Stimulated activated CD8-positive, alpha-beta memory T cell treated with anti-CD3 and anti-CD28 coated beads, Interleukin-12 subunit alpha, Interleukin-12 subunit beta, amount 100 ng/mL, for 1 hour (primary cell): ENCODE results near the gene LYPLA2.

ENCODE experiments used
- DNase-seq: peaks from one replicate; pipeline ENCODE4 v3.0.0-alpha.2; 2020; ENCODE audit warnings: low read depth

The LYPLA2 gene

DNA sequence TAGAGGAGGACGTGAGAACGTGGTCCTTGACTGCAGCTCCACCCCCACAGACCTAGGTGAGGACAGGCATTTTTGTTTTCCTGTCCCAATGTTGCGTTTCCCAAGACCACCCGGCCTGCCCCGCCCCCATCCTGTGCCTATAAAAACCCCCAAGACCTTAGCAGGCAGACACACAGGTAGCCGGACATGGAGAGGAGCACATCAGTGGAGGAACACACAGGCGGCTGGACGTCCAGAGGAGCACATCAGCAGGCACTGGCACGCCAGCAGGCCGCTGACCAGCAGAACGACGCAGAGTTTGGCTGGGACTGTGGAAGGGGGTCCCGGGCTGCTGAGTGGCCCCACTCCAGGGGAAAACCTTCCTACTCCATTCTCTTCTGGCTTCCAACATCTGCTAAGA lies 47.0 kb downstream of the LYPLA2 start:
- no peak for DNase-seq

DNA sequence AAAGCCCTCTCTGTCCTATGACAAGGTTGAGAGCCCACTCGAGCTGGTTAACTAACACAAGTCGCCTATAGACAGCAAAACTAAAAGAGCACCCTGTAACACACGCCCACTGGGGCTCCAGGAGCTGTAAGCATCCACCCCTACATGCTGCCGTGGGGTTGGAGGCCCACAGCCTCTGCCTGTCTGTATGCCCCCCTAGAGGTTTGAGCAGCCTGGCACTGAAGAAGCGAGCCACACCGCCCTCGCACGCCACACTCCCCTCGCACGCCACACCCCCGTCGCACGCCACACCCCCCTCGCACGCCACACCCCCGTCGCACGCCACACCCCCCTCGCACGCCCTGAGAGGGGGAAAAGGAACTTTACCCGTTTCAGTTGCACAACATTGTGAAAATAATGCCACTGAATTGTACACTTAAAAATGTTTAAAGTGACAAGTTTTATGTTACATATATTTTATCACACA lies 47.5 kb downstream of the LYPLA2 start:
- peak; percentile 65 for DNase-seq

DNA sequence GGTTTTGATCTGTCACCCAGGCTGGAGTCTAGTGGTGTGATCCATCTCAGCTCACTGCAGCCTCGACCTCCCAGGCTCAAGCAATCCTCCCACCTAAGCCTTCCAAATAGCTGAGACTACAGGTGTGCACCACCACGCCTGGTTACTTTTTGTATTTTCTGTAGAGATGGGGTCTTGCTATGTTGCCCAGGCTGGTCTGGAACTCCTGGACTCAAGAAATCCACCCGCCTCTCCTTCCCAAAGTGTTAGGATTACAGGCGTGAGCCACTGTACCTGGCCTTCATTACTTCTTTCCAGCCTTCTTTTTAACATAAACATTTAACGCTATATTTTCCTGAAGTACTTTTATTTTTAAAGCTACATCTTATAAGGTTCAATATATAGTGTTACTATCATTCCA lies 52.7 kb downstream of the LYPLA2 start:
- DNase-seq: no peak
